ENCODE data around the gene TTC23.
"Not testable (repeated sequence)": the region's sequence is repeated elsewhere in the genome, so short reads cannot be mapped to it uniquely, and the experiment has no call there.

The TTC23 gene

GRCh38 chr15:99118258-99118632, 131.1 kb downstream of the TTC23 start:
- no peak for FAIRE-seq

GRCh38 chr15:99117563-99118257, 131.7 kb downstream of the TTC23 start:
- FAIRE-seq, result no peak

GRCh38 chr15:99117111-99117510, 132.3 kb downstream of the TTC23 start:
- FAIRE-seq, result no peak

GRCh38 chr15:99115300-99116215, 133.8 kb downstream of the TTC23 start:
- FAIRE-seq, result no peak

DNA sequence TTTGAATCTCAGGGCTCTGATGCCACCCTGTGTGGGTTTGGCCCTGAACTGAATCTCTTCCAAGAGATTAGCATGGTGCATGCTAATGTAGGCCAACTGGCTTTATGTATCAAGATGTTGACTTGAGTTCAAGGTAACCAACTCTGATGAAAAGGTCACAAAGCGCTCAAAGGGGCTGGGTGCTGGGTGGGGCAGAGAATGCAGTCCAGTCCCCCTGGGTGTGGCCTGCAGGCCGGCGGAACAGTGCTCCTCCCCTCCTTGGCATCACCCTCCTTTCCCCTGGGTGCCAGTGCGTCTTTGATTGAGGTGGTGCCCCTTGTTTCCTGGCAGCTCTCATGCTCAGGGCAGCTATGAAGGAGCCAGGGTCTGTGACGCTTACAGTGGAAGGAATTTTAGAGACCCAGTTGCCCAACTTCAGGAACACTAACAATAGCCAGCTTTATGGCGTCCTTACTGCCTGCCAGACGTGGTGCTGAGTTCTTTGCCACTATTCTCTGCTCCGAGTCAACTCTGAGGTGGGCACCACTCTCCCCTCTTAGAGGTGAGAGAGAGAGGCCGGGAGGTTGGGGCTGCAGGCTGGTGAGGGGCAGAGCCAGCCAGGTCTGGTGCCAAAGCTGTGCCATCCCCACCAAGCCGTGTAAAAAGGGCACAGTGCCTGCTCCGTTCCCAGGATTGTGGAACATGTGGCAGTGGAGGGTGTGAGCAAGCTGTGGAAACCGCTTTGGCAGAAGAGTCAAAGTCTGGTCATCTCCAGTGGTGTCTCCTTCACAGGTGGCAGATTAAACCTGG, 134.7 kb downstream of the TTC23 start:
- FAIRE-seq, result no peak

GRCh38 chr15:99113547-99114271, 135.7 kb downstream of the TTC23 start:
- no peak for FAIRE-seq

DNA sequence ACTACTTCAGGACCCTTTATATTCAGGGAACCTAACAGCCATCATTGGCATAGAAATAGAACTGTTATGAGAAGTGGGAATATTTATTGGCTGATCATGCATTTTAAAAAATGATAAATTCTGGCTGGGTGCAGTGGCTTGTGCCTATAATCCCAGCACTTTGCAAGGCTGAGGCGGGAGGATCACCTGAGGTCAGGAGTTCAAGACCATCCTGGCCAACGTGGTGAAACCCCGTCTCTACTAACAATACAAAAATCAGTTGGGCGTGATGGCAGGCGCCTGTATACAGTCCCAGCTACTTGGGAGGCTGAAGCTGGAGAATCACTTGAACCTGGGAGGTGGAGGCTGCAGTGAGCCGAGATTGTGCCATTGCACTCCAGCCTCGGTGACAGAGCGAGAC, 137.7 kb downstream of the TTC23 start:
- FAIRE-seq, result not testable (repeated sequence)

DNA sequence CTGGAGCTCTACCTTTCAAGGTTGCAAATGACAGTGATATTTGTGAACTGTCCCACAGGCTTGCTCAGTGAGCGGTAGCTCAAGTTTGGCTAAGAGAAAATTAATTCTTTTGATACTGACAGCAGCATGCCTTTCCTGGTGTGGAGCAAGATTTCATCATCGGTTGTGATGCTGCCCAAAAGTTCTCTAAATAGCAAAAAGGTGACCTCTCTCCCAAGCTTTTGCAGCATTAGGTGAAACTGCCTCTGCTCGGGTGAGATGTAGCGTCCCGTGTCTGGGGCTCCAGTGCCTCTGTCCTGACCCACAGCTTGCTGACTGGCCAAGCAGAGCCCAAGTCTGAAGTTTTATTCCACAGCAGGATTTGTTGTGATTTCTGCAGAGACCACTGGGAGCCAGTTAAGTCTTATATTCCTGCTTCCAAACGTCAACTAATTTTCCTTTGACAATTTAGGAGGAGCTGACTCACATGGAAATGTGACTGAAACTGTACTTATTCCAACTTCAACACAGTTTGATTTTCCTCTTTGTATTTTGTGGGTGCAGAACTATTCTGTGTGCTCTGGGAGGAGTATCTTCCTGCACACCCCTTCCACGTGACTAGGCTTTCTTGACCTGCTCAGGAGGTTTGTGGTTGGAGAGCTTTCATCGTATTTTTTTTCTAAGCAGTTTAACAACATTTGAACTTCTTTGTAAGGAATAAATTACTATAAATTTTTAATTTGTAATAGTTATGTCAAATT, 138.6 kb downstream of the TTC23 start:
- no peak for FAIRE-seq

DNA sequence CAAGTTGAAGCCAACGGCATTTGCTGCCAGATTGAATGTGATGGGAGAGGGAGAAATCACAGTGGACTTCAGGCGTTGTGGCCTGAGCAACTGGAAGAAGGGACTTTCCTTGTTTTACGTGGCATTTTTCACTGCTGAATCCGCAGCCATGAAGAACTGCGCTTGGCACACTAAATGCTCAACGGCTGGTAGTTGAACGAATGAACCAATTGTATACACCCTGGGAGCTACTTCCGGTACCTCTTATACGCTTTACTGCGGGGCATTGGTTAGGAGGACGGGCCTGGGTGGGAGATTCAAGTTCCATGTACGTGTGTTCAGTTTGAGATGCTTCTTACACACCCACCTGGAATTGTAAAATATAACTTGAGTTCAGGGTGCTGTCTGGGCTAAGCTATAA, 139.3 kb downstream of the TTC23 start:
- no peak for FAIRE-seq

DNA sequence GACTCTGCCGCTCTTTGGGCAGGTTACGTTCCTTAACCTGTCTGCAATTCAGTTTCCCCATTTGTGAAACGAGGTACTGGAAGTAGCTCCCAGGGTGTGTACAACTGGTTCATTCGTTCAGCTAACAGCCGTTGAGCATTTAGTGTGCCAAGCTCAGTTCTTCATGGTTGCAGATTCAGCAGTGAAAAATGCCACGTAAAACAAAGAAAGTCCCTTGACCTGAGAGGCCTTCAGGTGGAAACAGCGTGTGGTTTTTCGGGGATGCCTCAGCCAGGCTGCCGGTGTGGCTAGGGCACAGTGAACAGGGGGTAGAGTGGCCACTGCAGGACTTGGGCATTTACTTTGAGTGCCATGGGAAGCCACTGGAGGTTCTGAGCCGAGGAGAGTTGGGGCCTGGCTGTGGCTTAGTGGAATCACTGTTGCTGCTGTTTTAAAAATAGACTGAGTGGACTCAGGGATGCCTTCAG, 139.8 kb downstream of the TTC23 start:
- FAIRE-seq, result no peak

GRCh38 chr15:99108993-99109392, 140.4 kb downstream of the TTC23 start:
- no peak for FAIRE-seq

- FAIRE-seq, result no peak
Measured at GRCh38 chr15:99106417-99107220, 142.8 kb downstream of the TTC23 start.

DNA sequence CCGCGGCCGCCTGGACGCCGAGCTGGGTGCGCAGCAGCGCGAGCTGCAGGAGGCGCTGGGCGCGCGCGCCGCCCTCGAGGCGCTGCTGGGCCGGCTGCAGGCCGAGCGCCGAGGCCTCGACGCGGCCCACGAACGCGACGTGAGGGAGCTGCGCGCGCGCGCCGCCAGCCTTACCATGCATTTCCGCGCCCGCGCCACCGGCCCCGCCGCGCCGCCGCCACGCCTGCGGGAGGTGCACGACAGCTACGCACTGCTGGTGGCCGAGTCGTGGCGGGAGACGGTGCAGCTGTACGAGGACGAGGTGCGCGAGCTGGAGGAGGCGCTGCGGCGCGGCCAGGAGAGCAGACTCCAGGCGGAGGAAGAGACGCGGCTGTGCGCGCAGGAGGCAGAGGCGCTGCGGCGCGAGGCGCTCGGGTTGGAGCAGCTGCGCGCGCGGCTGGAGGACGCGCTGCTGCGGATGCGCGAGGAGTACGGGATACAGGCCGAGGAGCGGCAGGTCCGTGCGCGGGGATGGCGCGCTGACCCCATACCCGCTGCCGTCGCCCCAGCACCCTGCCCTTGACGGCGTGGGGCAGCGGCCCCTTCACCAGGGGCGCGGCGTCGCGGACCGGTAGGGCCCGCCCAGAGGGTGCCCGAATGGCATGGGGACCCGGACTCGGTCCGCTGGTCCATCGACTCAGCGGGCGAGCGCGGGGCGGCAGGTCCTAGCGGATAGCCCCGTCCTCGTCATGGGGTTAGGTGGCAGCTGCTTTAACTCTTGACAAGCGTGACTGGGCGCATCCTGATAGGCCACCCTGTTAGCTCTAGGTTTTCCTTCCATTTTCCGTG, 143.7 kb downstream of the TTC23 start:
- no peak for FAIRE-seq

GRCh38 chr15:99104788-99105513, 144.4 kb downstream of the TTC23 start, which contains the start of gene SYNM:
TSS of gene SYNM (plus strand) at chr15:99105080. CDS start at chr15:99105200, 120 bp downstream.
- no peak for FAIRE-seq

DNA sequence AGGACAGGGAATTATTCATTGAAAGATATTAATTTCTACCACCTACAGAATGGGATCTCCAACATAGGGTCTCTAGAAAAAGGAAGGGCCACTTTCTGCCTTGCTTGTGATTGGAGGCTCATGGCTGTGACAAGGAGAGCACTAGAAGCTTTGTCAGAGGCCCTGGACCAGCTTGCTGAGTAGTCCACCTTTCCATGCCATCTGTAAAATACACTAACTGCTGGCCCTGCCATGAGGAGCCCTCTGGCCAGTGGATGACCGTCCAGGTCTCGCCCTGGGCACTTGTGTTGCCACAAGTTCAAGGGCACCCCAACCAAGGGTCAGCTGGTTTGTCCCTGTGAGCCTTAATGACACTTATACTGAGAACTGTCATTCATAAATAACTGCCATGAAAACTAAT, 146.1 kb downstream of the TTC23 start:
- no peak for FAIRE-seq

GRCh38 chr15:99102332-99103235, 146.8 kb downstream of the TTC23 start:
- no peak for FAIRE-seq

DNA sequence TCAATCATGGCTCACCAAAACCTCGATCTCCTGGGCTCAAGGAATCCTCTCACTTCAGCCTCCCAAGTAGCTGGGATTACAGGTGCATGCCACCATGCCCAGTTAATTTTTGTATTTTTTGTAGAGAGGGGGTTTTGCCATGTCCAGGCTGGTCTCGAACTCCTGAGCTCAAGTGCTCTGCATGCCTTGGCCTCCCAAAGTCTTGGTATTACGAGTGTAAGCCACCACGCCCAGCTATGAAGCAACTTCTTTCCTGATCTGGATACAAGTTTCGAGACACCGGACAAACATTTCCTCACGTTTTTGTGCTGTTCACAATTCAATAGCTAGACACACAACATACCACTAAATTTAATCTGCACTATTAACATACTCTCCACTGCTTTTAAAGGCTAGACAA, 147.9 kb downstream of the TTC23 start:
- no peak for FAIRE-seq
